Measurements from ENCODE around the gene MTR.

GRCh38 chr1:236869911-236870310 is 74.8 kb downstream of the MTR start:
- TF ChIP-seq CTCF (IDR thresholded peaks at IDR 0.05; ENCODE audit: low read depth, low read length) = no peak
- no peak for TF ChIP-seq EZH2phosphoT487 (IDR thresholded peaks at IDR 0.05; ENCODE audit: low read depth)
